ENCODE measurements around the gene SBF2.
"Not testable (repeated sequence)": the region's sequence is repeated elsewhere in the genome, so short reads cannot be mapped to it uniquely, and the experiment has no call there.

Gene SBF2

GRCh38 chr11:9752091-9752490 lies 541.9 kb downstream of the SBF2 start:
- no peak for DNase-seq (ENCODE audit: low read depth in 3 of 3)

- no peak for DNase-seq (ENCODE audit: low read depth in 3 of 3)
Observed at GRCh38 chr11:9750551-9750950, 543.5 kb downstream of the SBF2 start.

GRCh38 chr11:9748361-9748970 lies 545.6 kb downstream of the SBF2 start:
- DNase-seq (ENCODE audit: low read depth in 3 of 3), result peak; percentile 19 to 55 (median 22)

- no peak for DNase-seq (ENCODE audit: low read depth in 3 of 3)
Observed at GRCh38 chr11:9747828-9748227, 546.2 kb downstream of the SBF2 start.

GRCh38 chr11:9747229-9747628 lies 546.8 kb downstream of the SBF2 start:
- no peak for DNase-seq (ENCODE audit: low read depth in 3 of 3)

GRCh38 chr11:9745411-9746211 lies 548.4 kb downstream of the SBF2 start:
- no peak for DNase-seq (ENCODE audit: low read depth in 3 of 3)

GRCh38 chr11:9743512-9743911 lies 550.5 kb downstream of the SBF2 start:
- DNase-seq (ENCODE audit: low read depth in 3 of 3), result not testable (repeated sequence)

GRCh38 chr11:9741260-9741659 lies 552.8 kb downstream of the SBF2 start:
- DNase-seq (ENCODE audit: low read depth in 3 of 3), result no peak

- no peak for DNase-seq (ENCODE audit: low read depth in 3 of 3)
Observed at GRCh38 chr11:9740202-9740883, 553.7 kb downstream of the SBF2 start.

- DNase-seq (ENCODE audit: low read depth in 3 of 3), result no peak
Observed at GRCh38 chr11:9739123-9739900, 554.7 kb downstream of the SBF2 start.

- DNase-seq (ENCODE audit: low read depth in 3 of 3), result no peak
Observed at GRCh38 chr11:9738707-9739106, 555.3 kb downstream of the SBF2 start.

GRCh38 chr11:9738116-9738515 lies 555.9 kb downstream of the SBF2 start:
- no peak for DNase-seq (ENCODE audit: low read depth in 3 of 3)

- DNase-seq (ENCODE audit: low read depth in 3 of 3), result no peak
Observed at GRCh38 chr11:9736365-9736764, 557.7 kb downstream of the SBF2 start.

- no peak for DNase-seq (ENCODE audit: low read depth in 3 of 3)
Observed at GRCh38 chr11:9735919-9736318, 558.1 kb downstream of the SBF2 start.

- DNase-seq (ENCODE audit: low read depth in 3 of 3), result no peak
Observed at GRCh38 chr11:9735236-9735635, 558.8 kb downstream of the SBF2 start.

GRCh38 chr11:9733212-9733611 lies 560.8 kb downstream of the SBF2 start:
- DNase-seq (ENCODE audit: low read depth in 3 of 3), result no peak

GRCh38 chr11:9732453-9732852 lies 561.6 kb downstream of the SBF2 start:
- no peak for DNase-seq (ENCODE audit: low read depth in 3 of 3)

- no peak for DNase-seq (ENCODE audit: low read depth in 3 of 3)
Observed at GRCh38 chr11:9731256-9731655, 562.8 kb downstream of the SBF2 start.
